DOHH2 (cell line): ENCODE data around the gene PHKA2.

Experiments used
- EZH2phosphoT487 ChIP-seq: fragments of 200-600 bp; sonication (generic); IDR thresholded peaks from 2 replicates; pipeline ENCODE4 v1.6.1; 2017; ENCODE audit warnings: borderline replicate concordance, mild to moderate bottlenecking, antibody characterized with exemption, low read length, moderate library complexity, mixed read lengths
- TF ChIP-seq, protein P1 (sequence below): fragments of 200-600 bp; sonication (generic); IDR thresholded peaks from one replicate; pipeline ENCODE4 v1.5.1; 2014; ENCODE audit warnings: antibody characterized with exemption, mild to moderate bottlenecking, low read depth, low read length; ENCODE audit not compliant: poor library complexity, severe bottlenecking

DNA sequence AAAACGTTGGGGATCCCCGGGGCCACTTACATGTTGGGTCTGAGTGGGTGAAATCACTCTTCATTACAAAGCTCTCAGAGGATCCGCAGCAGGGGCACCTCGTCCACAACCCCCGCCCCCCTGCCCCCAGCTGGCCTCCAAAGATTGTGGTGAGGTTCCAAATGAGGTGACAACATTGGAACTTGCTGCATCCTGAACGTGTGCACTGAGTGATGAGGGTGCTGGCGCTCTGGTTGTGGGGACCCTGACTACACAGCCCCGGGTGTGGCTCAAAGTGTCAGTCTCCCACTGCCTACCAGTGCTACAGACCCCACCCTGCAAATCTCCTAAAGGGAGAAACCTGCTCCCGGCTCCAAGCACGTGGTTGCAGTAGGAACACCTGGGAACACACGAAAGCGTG lies 111.9 kb downstream of the PHKA2 start:
- TF ChIP-seq, protein P1, sequence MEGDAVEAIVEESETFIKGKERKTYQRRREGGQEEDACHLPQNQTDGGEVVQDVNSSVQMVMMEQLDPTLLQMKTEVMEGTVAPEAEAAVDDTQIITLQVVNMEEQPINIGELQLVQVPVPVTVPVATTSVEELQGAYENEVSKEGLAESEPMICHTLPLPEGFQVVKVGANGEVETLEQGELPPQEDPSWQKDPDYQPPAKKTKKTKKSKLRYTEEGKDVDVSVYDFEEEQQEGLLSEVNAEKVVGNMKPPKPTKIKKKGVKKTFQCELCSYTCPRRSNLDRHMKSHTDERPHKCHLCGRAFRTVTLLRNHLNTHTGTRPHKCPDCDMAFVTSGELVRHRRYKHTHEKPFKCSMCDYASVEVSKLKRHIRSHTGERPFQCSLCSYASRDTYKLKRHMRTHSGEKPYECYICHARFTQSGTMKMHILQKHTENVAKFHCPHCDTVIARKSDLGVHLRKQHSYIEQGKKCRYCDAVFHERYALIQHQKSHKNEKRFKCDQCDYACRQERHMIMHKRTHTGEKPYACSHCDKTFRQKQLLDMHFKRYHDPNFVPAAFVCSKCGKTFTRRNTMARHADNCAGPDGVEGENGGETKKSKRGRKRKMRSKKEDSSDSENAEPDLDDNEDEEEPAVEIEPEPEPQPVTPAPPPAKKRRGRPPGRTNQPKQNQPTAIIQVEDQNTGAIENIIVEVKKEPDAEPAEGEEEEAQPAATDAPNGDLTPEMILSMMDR, result no peak
- no peak for TF ChIP-seq EZH2phosphoT487
